WERI-Rb-1 (cell line): ENCODE results near the gene GLIPR2.

Experiments
- DNase-seq: peaks from one replicate; pipeline ENCODE4 v3.0.0-alpha.2; 2020
- H3K27ac ChIP-seq: fragments of 250-450 bp; sonication (Bioruptor Pico); 2 replicates; pipeline ENCODE4 v1.5.1; 2020; ENCODE audit warnings: mild to moderate bottlenecking, moderate library complexity
- H3K27me3 ChIP-seq: fragments of 250-450 bp; sonication (Bioruptor Pico); 2 replicates; pipeline ENCODE4 v1.5.1; 2021; ENCODE audit warnings: mild to moderate bottlenecking, low read depth, moderate library complexity; ENCODE audit not compliant: insufficient read depth, severe bottlenecking
- H3K36me3 ChIP-seq: fragments of 250-450 bp; sonication (Bioruptor Pico); 2 replicates; pipeline ENCODE4 v1.5.1; 2020; ENCODE audit warnings: mild to moderate bottlenecking, moderate library complexity
- H3K4me3 ChIP-seq: 2 replicates; pipeline ENCODE4 v1.5.1; 2011; ENCODE audit warnings: low read depth, mild to moderate bottlenecking, control low read depth, low read length
- H3K9me3 ChIP-seq: fragments of 250-450 bp; sonication (Bioruptor Pico); 2 replicates; pipeline ENCODE4 v1.5.1; 2021; ENCODE audit warnings: mild to moderate bottlenecking, moderate library complexity; ENCODE audit not compliant: severe bottlenecking
- TF ChIP-seq, protein P1 (sequence below): IDR thresholded peaks from 2 replicates; pipeline ENCODE4 v1.5.1; 2011; ENCODE audit warnings: low read depth, mild to moderate bottlenecking, control low read depth, inconsistent platforms, low read length

GLIPR2 gene

DNA sequence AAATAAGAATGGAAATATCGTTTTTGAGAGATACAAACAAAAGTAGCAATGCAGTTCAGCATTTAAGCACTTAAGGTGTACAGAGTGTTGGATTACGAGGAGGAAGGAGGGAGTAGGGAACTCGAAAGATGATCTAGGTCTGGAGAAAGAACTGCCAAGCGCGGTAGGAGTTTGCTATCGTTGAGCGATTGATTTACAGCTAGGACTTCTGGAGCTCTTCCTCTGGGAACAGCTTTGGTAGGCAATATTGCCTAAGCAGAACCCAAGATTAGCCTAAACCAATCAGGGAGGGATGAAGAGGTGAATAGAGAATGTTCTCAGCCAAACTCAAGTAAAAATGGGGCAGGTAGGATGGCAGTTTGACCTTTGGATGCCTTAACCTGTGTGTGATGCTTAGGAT is 55.2 kb downstream of the GLIPR2 start:
- Histone ChIP-seq H3K9me3 (no peaks in the 10 kb centered on the region), H3K27me3 (no peaks in the 10 kb centered on the region), H3K27ac (peak overlapping the region; percentile 85), H3K4me3 (peak overlapping the region; percentile 98), H3K36me3 (peaks cover 18% of the 10 kb centered on the region)
- TF ChIP-seq, protein P1, sequence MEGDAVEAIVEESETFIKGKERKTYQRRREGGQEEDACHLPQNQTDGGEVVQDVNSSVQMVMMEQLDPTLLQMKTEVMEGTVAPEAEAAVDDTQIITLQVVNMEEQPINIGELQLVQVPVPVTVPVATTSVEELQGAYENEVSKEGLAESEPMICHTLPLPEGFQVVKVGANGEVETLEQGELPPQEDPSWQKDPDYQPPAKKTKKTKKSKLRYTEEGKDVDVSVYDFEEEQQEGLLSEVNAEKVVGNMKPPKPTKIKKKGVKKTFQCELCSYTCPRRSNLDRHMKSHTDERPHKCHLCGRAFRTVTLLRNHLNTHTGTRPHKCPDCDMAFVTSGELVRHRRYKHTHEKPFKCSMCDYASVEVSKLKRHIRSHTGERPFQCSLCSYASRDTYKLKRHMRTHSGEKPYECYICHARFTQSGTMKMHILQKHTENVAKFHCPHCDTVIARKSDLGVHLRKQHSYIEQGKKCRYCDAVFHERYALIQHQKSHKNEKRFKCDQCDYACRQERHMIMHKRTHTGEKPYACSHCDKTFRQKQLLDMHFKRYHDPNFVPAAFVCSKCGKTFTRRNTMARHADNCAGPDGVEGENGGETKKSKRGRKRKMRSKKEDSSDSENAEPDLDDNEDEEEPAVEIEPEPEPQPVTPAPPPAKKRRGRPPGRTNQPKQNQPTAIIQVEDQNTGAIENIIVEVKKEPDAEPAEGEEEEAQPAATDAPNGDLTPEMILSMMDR = no peak
- no peak for DNase-seq

DNA sequence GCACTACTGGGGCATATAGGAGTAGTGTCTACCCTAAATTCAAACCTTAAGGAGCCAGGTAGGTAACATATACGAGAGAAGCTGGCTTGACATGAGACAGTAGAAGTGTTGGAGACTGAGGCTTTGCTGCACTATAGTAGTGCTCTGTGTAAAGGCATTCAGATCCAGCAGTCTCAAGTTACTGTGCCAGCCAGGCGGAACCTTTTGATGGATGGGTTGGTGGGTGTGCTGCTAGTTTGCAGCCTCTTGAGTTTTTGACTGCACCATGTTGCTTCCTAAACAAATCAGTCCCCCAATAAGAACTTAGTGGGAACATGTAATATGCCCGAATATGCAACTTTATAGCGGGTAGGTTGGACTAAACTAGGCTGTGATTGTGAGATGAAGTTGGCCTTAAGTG is 55.7 kb downstream of the GLIPR2 start:
- Histone ChIP-seq H3K27me3 (no peaks in the 10 kb centered on the region), H3K27ac (no peak overlapping the region), H3K4me3 (no peak overlapping the region; the same call in 1 of the 2 replicates), H3K9me3 (no peaks in the 10 kb centered on the region), H3K36me3 (peaks cover 22% of the 10 kb centered on the region)
- no peak for DNase-seq
- TF ChIP-seq, protein P1 = no peak

DNA sequence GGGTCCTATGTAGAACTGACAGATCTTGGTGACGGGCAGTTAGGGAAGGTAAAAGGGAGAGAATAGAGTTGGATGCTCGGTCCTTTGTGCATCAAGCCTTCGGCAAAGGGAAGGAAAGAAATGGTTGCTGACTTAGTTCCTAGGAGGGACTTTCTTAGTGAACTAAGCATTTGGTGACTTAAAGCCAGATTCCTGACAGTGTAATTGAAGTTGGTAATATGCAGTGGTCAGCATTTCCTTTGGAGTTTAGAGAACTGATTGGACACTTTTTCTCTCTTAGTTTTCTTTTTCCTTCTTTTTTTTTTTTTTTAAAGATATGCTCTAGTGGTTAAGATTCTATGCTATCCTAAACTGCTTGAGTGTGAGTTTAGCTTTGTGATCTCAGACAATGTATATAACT is 56.5 kb downstream of the GLIPR2 start:
- DNase-seq = no peak
- Histone ChIP-seq H3K27ac (no peak overlapping the region), H3K36me3 (peaks cover 27% of the 10 kb centered on the region), H3K9me3 (no peaks in the 10 kb centered on the region), H3K4me3 (no peak overlapping the region), H3K27me3 (no peaks in the 10 kb centered on the region)
- TF ChIP-seq, protein P1 = no peak

DNA sequence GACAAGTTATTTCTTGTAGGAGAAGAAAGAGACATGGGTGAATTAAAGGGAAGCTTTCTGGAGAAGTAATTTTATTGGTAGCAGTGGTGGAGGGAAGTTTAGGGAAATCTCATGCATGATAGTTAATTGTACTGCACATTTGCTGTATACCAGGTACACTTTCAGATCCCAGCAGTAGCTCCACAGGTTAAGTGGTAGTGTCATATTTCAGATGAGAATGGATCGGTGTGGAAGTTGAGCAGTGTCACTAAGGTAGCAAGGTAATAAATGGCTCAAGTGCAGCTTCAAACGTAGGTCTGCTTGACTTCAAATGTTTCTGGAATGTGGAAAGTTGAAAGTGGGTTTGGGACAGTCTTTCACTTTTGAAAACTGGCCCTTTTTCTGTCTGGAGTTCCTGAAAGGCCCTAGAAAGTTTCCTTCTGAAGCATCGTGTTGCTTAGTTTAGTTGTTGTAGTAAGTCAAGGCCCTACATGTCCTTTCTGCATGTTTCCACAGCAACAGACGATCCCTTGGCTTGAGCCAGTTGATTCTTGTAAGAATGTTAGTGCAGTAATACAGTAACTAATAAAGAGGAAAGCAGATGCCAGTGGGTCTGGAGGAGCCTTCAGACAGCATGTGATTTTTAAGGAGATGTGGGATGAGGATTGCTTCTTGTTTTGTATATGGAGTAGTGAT is 57.9 kb downstream of the GLIPR2 start:
- no peaks in the 10 kb centered on the region for H3K9me3 ChIP-seq
- no peak overlapping the region for H3K27ac ChIP-seq
- TF ChIP-seq, protein P1 = no peak
- no peak overlapping the region for H3K4me3 ChIP-seq
- H3K27me3 ChIP-seq = no peaks in the 10 kb centered on the region
- H3K36me3 ChIP-seq = peaks cover 35% of the 10 kb centered on the region
- no peak for DNase-seq

DNA sequence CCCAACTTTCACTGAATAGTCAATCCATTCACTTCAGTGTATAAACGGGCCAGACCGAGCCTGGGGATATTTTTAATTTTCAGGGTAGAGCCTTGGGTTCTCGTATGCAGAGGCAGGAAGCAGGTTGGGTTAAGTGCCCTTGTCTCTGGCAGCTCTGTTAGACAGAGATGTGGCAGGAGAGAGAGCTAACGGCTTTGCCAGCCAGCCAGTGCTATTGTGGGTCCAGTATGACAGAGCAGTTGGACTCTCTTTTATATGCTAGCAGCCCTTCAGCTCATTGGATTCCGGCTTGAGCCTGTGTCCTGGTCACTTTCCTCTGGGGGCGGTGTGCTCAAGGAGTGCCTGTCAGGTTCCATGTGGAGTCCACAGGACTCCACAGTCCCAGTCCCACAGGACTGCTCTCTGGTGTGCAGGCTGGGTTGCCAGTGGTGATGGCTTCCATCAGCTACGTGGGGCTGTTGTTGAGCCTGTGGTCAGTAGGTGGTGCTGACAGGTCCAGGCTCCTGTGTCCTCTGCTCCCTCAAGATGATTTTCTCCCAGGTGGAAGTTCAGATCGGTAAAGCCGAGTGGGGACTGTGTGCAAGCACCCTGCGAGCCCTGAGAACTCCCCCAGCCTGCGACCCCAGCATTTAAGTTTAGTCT is 68.5 kb downstream of the GLIPR2 start:
- DNase-seq = peak; percentile 63
- Histone ChIP-seq H3K36me3 (peaks cover 93% of the 10 kb centered on the region), H3K4me3 (no peak overlapping the region), H3K27ac (no peak overlapping the region), H3K9me3 (no peaks in the 10 kb centered on the region), H3K27me3 (no peaks in the 10 kb centered on the region)
- TF ChIP-seq, protein P1 = peak; percentile 80
